Measurements from ENCODE around the gene DMWD. TPM values are rescaled to one million over a fixed set of nuclear protein-coding genes. Genes with fewer than 3 reads are reported as not detected.

DMWD gene
- total RNA-seq, 4 donors from 2014 or later, result 4.4 to 103 (median 36.9) TPM

GRCh38 chr19:45762870-45763631 lies 29.6 kb downstream of the DMWD start:
- peak in 1 of 2 donors; percentile 21 for DNase-seq
- intact Hi-C loops (cut with DNase I; ENCODE audit: low total_unique reads), result no loop called here
- Histone ChIP-seq H3K9me3 (no peaks in the 10 kb centered on the region), H3K27ac (peak overlapping the region; percentile 90 to 92), H3K27me3 (no peaks in the 10 kb centered on the region), H3K36me3 (no peaks in the 10 kb centered on the region), H3K4me3 (no peak overlapping the region), H3K4me1 (peaks cover 12 to 37% of the 10 kb centered on the region in 2 donors)
- TF ChIP-seq POLR2A (IDR thresholded peaks at IDR 0.05), result no peak
- no peak for TF ChIP-seq CTCF (IDR thresholded peaks at IDR 0.05)

DNA sequence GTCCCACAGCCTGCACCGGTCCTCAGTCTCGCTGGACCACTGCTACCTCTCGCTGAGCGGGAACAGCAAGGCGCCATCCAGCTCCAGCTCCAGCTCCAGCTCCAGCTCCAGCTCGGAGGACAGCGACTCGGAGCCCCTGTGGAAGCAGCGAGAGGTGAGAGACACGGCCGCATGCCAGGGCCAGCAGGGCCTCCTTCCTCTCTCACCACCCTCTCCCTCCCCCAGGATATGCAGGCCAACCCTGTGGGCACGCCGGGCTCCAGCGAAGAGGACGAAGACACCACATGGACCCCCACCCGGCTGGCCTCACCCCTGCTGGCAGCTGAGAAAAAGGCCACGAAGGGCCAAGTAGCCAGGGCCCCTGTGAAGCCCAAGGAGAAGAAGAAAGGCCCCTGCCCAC lies 30.9 kb downstream of the DMWD start:
- TF ChIP-seq POLR2A (IDR thresholded peaks at IDR 0.05) (no peak), CTCF (IDR thresholded peaks at IDR 0.05) (no peak)

GRCh38 chr19:45758921-45759320 lies 33.7 kb downstream of the DMWD start:
- Histone ChIP-seq H3K4me3 (no peak overlapping the region), H3K36me3 (no peaks in the 10 kb centered on the region), H3K9me3 (no peaks in the 10 kb centered on the region), H3K27ac (no peak overlapping the region), H3K27me3 (no peaks in the 10 kb centered on the region), H3K4me1 (peaks cover 6% of the 10 kb centered on the region in 2 donors)
- DNase-seq, result no peak
- intact Hi-C loops (cut with DNase I; ENCODE audit: low total_unique reads), result no loop called here
- no peak for TF ChIP-seq POLR2A (IDR thresholded peaks at IDR 0.05)
- TF ChIP-seq CTCF (IDR thresholded peaks at IDR 0.05), result no peak

More for the DNA sequence above, 30.9 kb downstream of the DMWD start:
- DNase-seq, result no peak
- Histone ChIP-seq H3K4me1 (peaks cover 12 to 33% of the 10 kb centered on the region in 2 donors), H3K36me3 (no peaks in the 10 kb centered on the region), H3K27me3 (no peaks in the 10 kb centered on the region), H3K9me3 (no peaks in the 10 kb centered on the region), H3K4me3 (no peak overlapping the region), H3K27ac (no peak overlapping the region)
- intact Hi-C loops (cut with DNase I; ENCODE audit: low total_unique reads), result no loop called here

DNA sequence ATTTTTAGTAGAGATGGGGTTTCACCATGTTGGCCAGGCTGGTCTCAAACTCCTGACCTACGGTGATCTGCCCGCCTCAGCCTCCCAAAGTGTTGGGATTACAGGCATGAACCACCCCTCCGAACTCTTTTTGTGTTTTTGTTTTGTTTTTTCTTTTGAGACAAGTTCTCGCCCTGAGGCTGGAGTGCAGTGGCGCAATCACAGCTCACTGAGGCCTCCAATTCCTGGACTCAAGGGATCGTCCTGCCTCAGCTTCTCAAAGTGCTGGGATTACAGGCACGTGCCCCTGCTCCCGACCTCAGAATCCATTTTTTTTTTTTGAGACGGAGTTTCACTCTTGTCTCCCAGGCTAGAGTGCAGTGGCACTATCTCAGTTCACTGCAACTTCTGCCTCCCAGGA lies 35.0 kb downstream of the DMWD start:
- H3K36me3 ChIP-seq, result no peaks in the 10 kb centered on the region
- H3K27ac ChIP-seq, result no peak overlapping the region
- no peak for DNase-seq
- H3K9me3 ChIP-seq, result no peaks in the 10 kb centered on the region
- no peaks in the 10 kb centered on the region for H3K4me1 ChIP-seq
- no peak overlapping the region for H3K4me3 ChIP-seq
- intact Hi-C loops (cut with DNase I; ENCODE audit: low total_unique reads), result no loop called here
- no peak for TF ChIP-seq POLR2A (IDR thresholded peaks at IDR 0.05)
- TF ChIP-seq CTCF (IDR thresholded peaks at IDR 0.05), result no peak
- H3K27me3 ChIP-seq, result no peaks in the 10 kb centered on the region

GRCh38 chr19:45754323-45754722 lies 38.3 kb downstream of the DMWD start:
- intact Hi-C loops (cut with DNase I; ENCODE audit: low total_unique reads), result no loop called here
- DNase-seq, result no peak
- no peaks in the 10 kb centered on the region for H3K9me3 ChIP-seq
- no peaks in the 10 kb centered on the region for H3K4me1 ChIP-seq
- H3K27me3 ChIP-seq, result no peaks in the 10 kb centered on the region
- TF ChIP-seq CTCF (IDR thresholded peaks at IDR 0.05), result no peak
- no peak for TF ChIP-seq POLR2A (IDR thresholded peaks at IDR 0.05)
- no peak overlapping the region for H3K4me3 ChIP-seq
- H3K27ac ChIP-seq, result no peak overlapping the region
- H3K36me3 ChIP-seq, result no peaks in the 10 kb centered on the region

All from uterus (tissue), 4 donors.